ENCODE data around the gene OASL.

The OASL gene

GRCh38 chr12:121001841-121002483 is 37.1 kb downstream of the OASL start:
- Histone ChIP-seq H3K4me2 (ENCODE audit: low read depth, low read length, poor library complexity, severe bottlenecking) (peak overlapping the region; percentile 38), H3K36me3 (ENCODE audit: insufficient read depth, low read length) (peaks cover 4% of the 10 kb centered on the region; the same call in 1 of the 2 replicates), H3K9me2 (replicated peaks; ENCODE audit: low read depth, low read length) (no peaks in the 10 kb centered on the region), H3K9me3 (ENCODE audit: insufficient read depth, low read depth, low read length) (no peaks in the 10 kb centered on the region), H3K4me3 (ENCODE audit: low read length, poor library complexity, severe bottlenecking) (no peak overlapping the region), H3F3A (ENCODE audit: low read depth) (no peaks in the 10 kb centered on the region), H3K27me3 (ENCODE audit: insufficient read depth, low read length, poor library complexity, severe bottlenecking) (no peaks in the 10 kb centered on the region), H3K79me2 (ENCODE audit: insufficient read depth, low read length) (no peaks in the 10 kb centered on the region), H3K9ac (ENCODE audit: low read depth, low read length, poor library complexity, severe bottlenecking) (peak overlapping the region; percentile 39), H3K4me1 (ENCODE audit: insufficient read depth, low read length, poor library complexity, severe bottlenecking) (peaks cover 33% of the 10 kb centered on the region), H2AFZ (ENCODE audit: low read length) (no peak overlapping the region), H4K20me1 (ENCODE audit: insufficient read depth, low read length, poor library complexity, severe bottlenecking) (no peaks in the 10 kb centered on the region)
- TF ChIP-seq EZH2phosphoT487 (IDR thresholded peaks at IDR 0.05; ENCODE audit: borderline replicate concordance) (no peak), CTCF (conservative IDR thresholded peaks at IDR 0.05; ENCODE audit: low read length) (no peak)

GRCh38 chr12:121001060-121001459 is 38.0 kb downstream of the OASL start:
- Histone ChIP-seq H3K4me3 (ENCODE audit: low read length, poor library complexity, severe bottlenecking) (no peak overlapping the region), H3K36me3 (ENCODE audit: insufficient read depth, low read length) (peaks cover 4% of the 10 kb centered on the region; the same call in 1 of the 2 replicates)

GRCh38 chr12:121000530-121000929 is 38.5 kb downstream of the OASL start:
- no peaks in the 10 kb centered on the region for H3K9me3 ChIP-seq (ENCODE audit: insufficient read depth, low read depth, low read length)
- H4K20me1 ChIP-seq (ENCODE audit: insufficient read depth, low read length, poor library complexity, severe bottlenecking) = no peaks in the 10 kb centered on the region
- H3K79me2 ChIP-seq (ENCODE audit: insufficient read depth, low read length) = no peaks in the 10 kb centered on the region
- H3K4me3 ChIP-seq (ENCODE audit: low read length, poor library complexity, severe bottlenecking) = no peak overlapping the region
- no peaks in the 10 kb centered on the region for H3K9me2 ChIP-seq (replicated peaks; ENCODE audit: low read depth, low read length)
- no peak overlapping the region for H2AFZ ChIP-seq (ENCODE audit: low read length)
- peaks cover 4% of the 10 kb centered on the region; the same call in 1 of the 2 replicates for H3K36me3 ChIP-seq (ENCODE audit: insufficient read depth, low read length)
- peak overlapping the region; percentile 38 for H3K4me2 ChIP-seq (ENCODE audit: low read depth, low read length, poor library complexity, severe bottlenecking)
- H3K27me3 ChIP-seq (ENCODE audit: insufficient read depth, low read length, poor library complexity, severe bottlenecking) = no peaks in the 10 kb centered on the region
- no peaks in the 10 kb centered on the region for H3F3A ChIP-seq (ENCODE audit: low read depth)
- TF ChIP-seq EZH2phosphoT487 (IDR thresholded peaks at IDR 0.05; ENCODE audit: borderline replicate concordance) = no peak
- TF ChIP-seq CTCF (conservative IDR thresholded peaks at IDR 0.05; ENCODE audit: low read length) = no peak
- H3K4me1 ChIP-seq (ENCODE audit: insufficient read depth, low read length, poor library complexity, severe bottlenecking) = peaks cover 29% of the 10 kb centered on the region
- H3K9ac ChIP-seq (ENCODE audit: low read depth, low read length, poor library complexity, severe bottlenecking) = peak overlapping the region; percentile 39

More at GRCh38 chr12:121001060-121001459, 38.0 kb downstream of the OASL start:
- H4K20me1 ChIP-seq (ENCODE audit: insufficient read depth, low read length, poor library complexity, severe bottlenecking) = no peaks in the 10 kb centered on the region
- peak overlapping the region; percentile 39 for H3K9ac ChIP-seq (ENCODE audit: low read depth, low read length, poor library complexity, severe bottlenecking)
- H3K79me2 ChIP-seq (ENCODE audit: insufficient read depth, low read length) = no peaks in the 10 kb centered on the region
- H3K9me2 ChIP-seq (replicated peaks; ENCODE audit: low read depth, low read length) = no peaks in the 10 kb centered on the region
- peak overlapping the region; percentile 38 for H3K4me2 ChIP-seq (ENCODE audit: low read depth, low read length, poor library complexity, severe bottlenecking)
- no peaks in the 10 kb centered on the region for H3F3A ChIP-seq (ENCODE audit: low read depth)
- peaks cover 33% of the 10 kb centered on the region for H3K4me1 ChIP-seq (ENCODE audit: insufficient read depth, low read length, poor library complexity, severe bottlenecking)
- no peaks in the 10 kb centered on the region for H3K9me3 ChIP-seq (ENCODE audit: insufficient read depth, low read depth, low read length)
- H2AFZ ChIP-seq (ENCODE audit: low read length) = no peak overlapping the region
- no peaks in the 10 kb centered on the region for H3K27me3 ChIP-seq (ENCODE audit: insufficient read depth, low read length, poor library complexity, severe bottlenecking)
- TF ChIP-seq CTCF (conservative IDR thresholded peaks at IDR 0.05; ENCODE audit: low read length) = no peak
- TF ChIP-seq EZH2phosphoT487 (IDR thresholded peaks at IDR 0.05; ENCODE audit: borderline replicate concordance) = no peak
